Transverse colon (tissue), 4 donors: ENCODE measurements around the gene XXYLT1.

Source experiments
- EP300 ChIP-seq: sonication (generic); formaldehyde crosslinking; IDR thresholded peaks from one replicate; pipeline ENCODE4 v1.6.1; 2017; ENCODE audit warnings: antibody characterized with exemption, low read depth
- POLR2A ChIP-seq: fragments of 450-650 bp; IDR thresholded peaks from one replicate; pipeline ENCODE4 v1.6.1; 2016; ENCODE audit warnings: antibody characterized with exemption, mild to moderate bottlenecking, moderate library complexity
- POLR2AphosphoS5 ChIP-seq, 3 donors: sonication (generic); formaldehyde crosslinking; IDR thresholded peaks; one replicate each; pipeline ENCODE4 v1.6.1; 2016; ENCODE audit warnings: antibody characterized with exemption in 3 of 3
- TF ChIP-seq, protein P1 (sequence below), 5 experiments: fragments of 200-600 bp in 3 of 5; fragments of 450-650 bp in 2 of 5; sonication (generic) in 3 of 5; IDR thresholded peaks; 1 replicate in 2 of 5; 2 replicates in 3 of 5; pipeline ENCODE4 v1.5.1; 2016 to 2017; ENCODE audit warnings: antibody characterized with exemption in 5 of 5, inconsistent platforms in 3 of 5, mild to moderate bottlenecking in 2 of 5, moderate library complexity in 1 of 5

DNA sequence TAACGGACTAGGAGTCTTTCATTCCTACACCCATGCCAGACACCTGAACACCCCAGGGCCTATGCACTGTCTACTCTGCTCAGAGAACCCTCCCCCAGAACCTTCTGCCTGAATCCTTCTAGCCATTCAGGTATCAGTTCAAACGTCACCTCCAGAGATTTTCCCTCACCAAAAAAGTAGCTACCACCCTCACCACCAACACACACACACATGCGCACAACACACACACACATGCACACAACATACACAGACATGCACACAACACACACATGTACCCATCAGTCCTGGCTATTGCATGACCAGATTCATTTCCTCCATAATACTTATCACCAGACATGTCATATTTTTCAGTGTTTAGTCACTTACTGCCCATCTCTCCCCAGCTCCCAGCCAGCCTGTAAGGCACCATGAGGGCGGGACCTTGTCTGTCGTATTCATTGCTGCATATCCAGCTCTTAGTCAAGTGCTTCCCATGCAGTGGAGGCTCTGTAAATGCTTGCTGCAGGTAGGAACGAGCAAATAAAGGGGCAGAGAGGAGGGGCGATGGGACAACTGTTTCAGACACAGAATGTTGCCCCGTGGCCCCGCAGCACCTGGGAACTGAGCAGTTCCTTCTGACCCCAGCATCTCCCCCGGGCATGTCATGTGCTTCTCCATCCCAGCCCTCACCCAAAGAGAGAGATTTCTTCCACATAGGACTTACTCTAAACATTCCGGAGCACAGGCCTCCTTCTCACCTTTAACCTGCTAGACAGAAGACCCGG, 29.2 kb downstream of the XXYLT1 start:
- TF ChIP-seq, protein P1, sequence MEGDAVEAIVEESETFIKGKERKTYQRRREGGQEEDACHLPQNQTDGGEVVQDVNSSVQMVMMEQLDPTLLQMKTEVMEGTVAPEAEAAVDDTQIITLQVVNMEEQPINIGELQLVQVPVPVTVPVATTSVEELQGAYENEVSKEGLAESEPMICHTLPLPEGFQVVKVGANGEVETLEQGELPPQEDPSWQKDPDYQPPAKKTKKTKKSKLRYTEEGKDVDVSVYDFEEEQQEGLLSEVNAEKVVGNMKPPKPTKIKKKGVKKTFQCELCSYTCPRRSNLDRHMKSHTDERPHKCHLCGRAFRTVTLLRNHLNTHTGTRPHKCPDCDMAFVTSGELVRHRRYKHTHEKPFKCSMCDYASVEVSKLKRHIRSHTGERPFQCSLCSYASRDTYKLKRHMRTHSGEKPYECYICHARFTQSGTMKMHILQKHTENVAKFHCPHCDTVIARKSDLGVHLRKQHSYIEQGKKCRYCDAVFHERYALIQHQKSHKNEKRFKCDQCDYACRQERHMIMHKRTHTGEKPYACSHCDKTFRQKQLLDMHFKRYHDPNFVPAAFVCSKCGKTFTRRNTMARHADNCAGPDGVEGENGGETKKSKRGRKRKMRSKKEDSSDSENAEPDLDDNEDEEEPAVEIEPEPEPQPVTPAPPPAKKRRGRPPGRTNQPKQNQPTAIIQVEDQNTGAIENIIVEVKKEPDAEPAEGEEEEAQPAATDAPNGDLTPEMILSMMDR (IDR thresholded peaks at IDR 0.05) = no peak
- no peak for TF ChIP-seq POLR2A
- TF ChIP-seq EP300 = no peak
- TF ChIP-seq POLR2AphosphoS5 (IDR thresholded peaks at IDR 0.05) = no peak
